ENCODE measurements around the gene ABCD4. TPM values are rescaled to one million over a fixed set of nuclear protein-coding genes. Genes with fewer than 3 reads are reported as not detected.

The ABCD4 gene
- polyA plus RNA-seq, 1 experiment, result 12.4 TPM

- no peaks in the 10 kb centered on the region; the same call in 1 of the 2 replicates for H3K27me3 ChIP-seq (ENCODE audit: control insufficient read depth, insufficient read depth, low read length)
- DNase-seq (ENCODE audit: low read depth), result no peak
- TF ChIP-seq CTCF (IDR thresholded peaks at IDR 0.05; ENCODE audit: insufficient read depth, low read depth, low read length), result no peak
- ChIA-PET POLR2A (no interaction called here), CTCF (interaction anchor here (0.8 to 1.3 kb wide), 2 partner anchors 10 to 11 kb away, joined by 3 read pairs; no protein-coding TSS in a partner anchor)
- H3K4me3 ChIP-seq (ENCODE audit: low read depth, low read length), result no peak overlapping the region
- H3K36me3 ChIP-seq (ENCODE audit: control insufficient read depth, insufficient read depth, low read length), result no peaks in the 10 kb centered on the region
Measured at GRCh38 chr14:74314576-74314975, 11.8 kb upstream of the ABCD4 start.

- no peak for DNase-seq (ENCODE audit: low read depth)
- Histone ChIP-seq H3K36me3 (ENCODE audit: control insufficient read depth, insufficient read depth, low read length) (no peaks in the 10 kb centered on the region), H3K4me3 (ENCODE audit: low read depth, low read length) (no peak overlapping the region), H3K27me3 (ENCODE audit: control insufficient read depth, insufficient read depth, low read length) (peaks cover 2% of the 10 kb centered on the region; the same call in 1 of the 2 replicates)
- ChIA-PET CTCF (interaction anchor here (1.1 to 1.3 kb wide), 2 partner anchors 10 to 11 kb away, joined by 3 to 4 read pairs; no protein-coding TSS in a partner anchor), POLR2A (no interaction called here)
- no peak for TF ChIP-seq CTCF (IDR thresholded peaks at IDR 0.05; ENCODE audit: insufficient read depth, low read depth, low read length)
Measured at GRCh38 chr14:74313601-74314000, 10.9 kb upstream of the ABCD4 start.

GRCh38 chr14:74312161-74312560 lies 9.4 kb upstream of the ABCD4 start:
- Histone ChIP-seq H3K27me3 (ENCODE audit: control insufficient read depth, insufficient read depth, low read length) (peaks cover 2% of the 10 kb centered on the region; the same call in 1 of the 2 replicates), H3K4me3 (ENCODE audit: low read depth, low read length) (no peak overlapping the region), H3K36me3 (ENCODE audit: control insufficient read depth, insufficient read depth, low read length) (no peaks in the 10 kb centered on the region)
- TF ChIP-seq CTCF (IDR thresholded peaks at IDR 0.05; ENCODE audit: insufficient read depth, low read depth, low read length), result no peak
- ChIA-PET POLR2A (no interaction called here), CTCF (interaction anchor here (0.6 to 1.2 kb wide), 3 partner anchors 10 to 12 kb away, joined by 3 to 5 read pairs (median 3); partner anchors contain the start of gene ABCD4)
- no peak for DNase-seq (ENCODE audit: low read depth)

GRCh38 chr14:74309125-74310022 lies 6.6 kb upstream of the ABCD4 start:
- H3K36me3 ChIP-seq (ENCODE audit: control insufficient read depth, insufficient read depth, low read length), result no peaks in the 10 kb centered on the region
- H3K27me3 ChIP-seq (ENCODE audit: control insufficient read depth, insufficient read depth, low read length), result peaks cover 2% of the 10 kb centered on the region; the same call in 1 of the 2 replicates
- ChIA-PET POLR2A (no interaction called here), CTCF (interaction anchor here (0.7 to 1.5 kb wide), 4 partner anchors 10 to 16 kb away, joined by 3 to 4 read pairs (median 3); no protein-coding TSS in a partner anchor)
- no peak overlapping the region for H3K4me3 ChIP-seq (ENCODE audit: low read depth, low read length)
- TF ChIP-seq CTCF (IDR thresholded peaks at IDR 0.05; ENCODE audit: insufficient read depth, low read depth, low read length), result no peak
- no peak for DNase-seq (ENCODE audit: low read depth)

GRCh38 chr14:74308695-74309094 lies 6.0 kb upstream of the ABCD4 start:
- Histone ChIP-seq H3K27me3 (ENCODE audit: control insufficient read depth, insufficient read depth, low read length) (peaks cover 2% of the 10 kb centered on the region; the same call in 1 of the 2 replicates), H3K36me3 (ENCODE audit: control insufficient read depth, insufficient read depth, low read length) (no peaks in the 10 kb centered on the region), H3K4me3 (ENCODE audit: low read depth, low read length) (no peak overlapping the region)
- DNase-seq (ENCODE audit: low read depth), result no peak
- ChIA-PET POLR2A (no interaction called here), CTCF (interaction anchor here (0.7 to 1.5 kb wide), 3 partner anchors 13 to 17 kb away, joined by 3 to 4 read pairs (median 3); no protein-coding TSS in a partner anchor)
- no peak for TF ChIP-seq CTCF (IDR thresholded peaks at IDR 0.05; ENCODE audit: insufficient read depth, low read depth, low read length)

Measured in BJ (cell line).